Activated B cell treated with CpG ODN at 0.5 μM for 24 hours (primary cell): ENCODE measurements around the gene CTCF. TPM values are rescaled to one million over a fixed set of nuclear protein-coding genes. Genes with fewer than 3 reads are reported as not detected.

Experiments used
- ATAC-seq: fragments of 200-7000 bp; cut with Tn5 transposase; one replicate; pipeline ENCODE4 v1.10.0; 2021; ENCODE audit warnings: low read depth, mild to moderate bottlenecking, moderate library complexity
- CTCF ChIA-PET: fragments of 350-600 bp; sonication (Branson Sonifier 250); formaldehyde crosslinking; loops from one replicate; lab custom pipeline; 2021; ENCODE audit warnings: antibody characterized with exemption; lab: Charles Lee
- POLR2A ChIA-PET: fragments of 350-600 bp; sonication (Branson Sonifier 250); formaldehyde crosslinking; loops from one replicate; lab custom pipeline; 2021; ENCODE audit warnings: antibody characterized with exemption; lab: Charles Lee
- DNase-seq: peaks from one replicate; pipeline ENCODE4 v3.0.0; 2022
- H3K27ac Mint-ChIP-seq: one replicate; pipeline ENCODE4 v1.8.0; 2020; ENCODE audit warnings: mixed read lengths
- H3K27me3 Mint-ChIP-seq: one replicate; pipeline ENCODE4 v1.8.0; 2021; ENCODE audit warnings: mixed read lengths
- H3K36me3 Mint-ChIP-seq: one replicate; pipeline ENCODE4 v1.8.0; 2021; ENCODE audit warnings: low read depth, mixed read lengths
- H3K4me1 Mint-ChIP-seq: one replicate; pipeline ENCODE4 v1.8.0; 2021; ENCODE audit warnings: mixed read lengths
- H3K4me3 Mint-ChIP-seq: one replicate; pipeline ENCODE4 v1.8.0; 2020; ENCODE audit warnings: mild to moderate bottlenecking, mixed read lengths
- H3K9me3 Mint-ChIP-seq: one replicate; pipeline ENCODE4 v1.8.0; 2020; ENCODE audit warnings: mixed read lengths
- intact Hi-C: fragments of 100-400 bp; cut with micrococcal nuclease; formaldehyde crosslinking; loops from one replicate; pipeline ENCODE4 v1.15.1; 2024
- total RNA-seq: library from RNA; stranded (reverse); gene quantifications from 2 replicates; pipeline ENCODE4 v1.2.3, GENCODE V29; 2022
- TF ChIP-seq, protein P1 (sequence below): fragments of 200-600 bp; IDR thresholded peaks from one replicate; pipeline ENCODE4 v1.8.0; 2022; ENCODE audit warnings: antibody characterized with exemption, mild to moderate bottlenecking

Gene CTCF
- total RNA-seq, 1 donor from 2014 or later = 59.6 TPM

DNA sequence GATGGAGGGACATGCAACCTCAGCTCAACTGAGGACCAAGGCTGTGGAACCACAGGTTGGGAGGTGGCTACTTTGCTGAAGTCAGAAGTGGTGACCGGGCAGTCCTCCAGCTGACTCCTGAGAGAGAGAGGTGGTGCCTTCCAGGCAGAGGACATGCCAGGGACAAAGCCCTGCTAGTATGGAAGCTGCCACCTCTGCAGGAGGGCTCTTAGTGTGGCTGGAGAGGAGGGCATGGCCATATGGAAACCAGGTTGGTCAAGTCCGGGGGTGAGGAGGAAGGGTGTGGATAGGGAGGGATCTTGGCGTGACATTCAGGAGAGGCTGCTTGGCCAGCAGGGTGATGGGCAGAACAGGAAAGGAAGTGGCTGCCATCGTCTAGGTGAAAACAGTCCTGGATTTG is 110.0 kb downstream of the CTCF start:
- ChIA-PET POLR2A (interaction anchor here (0.6 to 1.5 kb wide), 4 partner anchors 12 to 263 kb away, joined by 3 to 9 read pairs (median 4); partner anchors contain the start of gene ACD), CTCF (interaction anchor here (0.7 to 2.2 kb wide), 24 partner anchors 10 to 556 kb away, joined by 3 to 12 read pairs (median 4); partner anchors contain the start of gene ATP6V0D1)
- no peak overlapping the region for H3K4me3 Mint-ChIP-seq
- DNase-seq (no peak), ATAC-seq (no peak)
- no peak overlapping the region for H3K27ac Mint-ChIP-seq
- intact Hi-C loops = loop anchor here (1.0 to 2.0 kb wide), 5 partner anchors 46 to 368 kb away; partner anchors contain the start of gene GFOD2
- H3K9me3 Mint-ChIP-seq = no peaks in the 10 kb centered on the region
- peaks cover 8% of the 10 kb centered on the region for H3K36me3 Mint-ChIP-seq
- H3K27me3 Mint-ChIP-seq = no peaks in the 10 kb centered on the region
- TF ChIP-seq, protein P1, sequence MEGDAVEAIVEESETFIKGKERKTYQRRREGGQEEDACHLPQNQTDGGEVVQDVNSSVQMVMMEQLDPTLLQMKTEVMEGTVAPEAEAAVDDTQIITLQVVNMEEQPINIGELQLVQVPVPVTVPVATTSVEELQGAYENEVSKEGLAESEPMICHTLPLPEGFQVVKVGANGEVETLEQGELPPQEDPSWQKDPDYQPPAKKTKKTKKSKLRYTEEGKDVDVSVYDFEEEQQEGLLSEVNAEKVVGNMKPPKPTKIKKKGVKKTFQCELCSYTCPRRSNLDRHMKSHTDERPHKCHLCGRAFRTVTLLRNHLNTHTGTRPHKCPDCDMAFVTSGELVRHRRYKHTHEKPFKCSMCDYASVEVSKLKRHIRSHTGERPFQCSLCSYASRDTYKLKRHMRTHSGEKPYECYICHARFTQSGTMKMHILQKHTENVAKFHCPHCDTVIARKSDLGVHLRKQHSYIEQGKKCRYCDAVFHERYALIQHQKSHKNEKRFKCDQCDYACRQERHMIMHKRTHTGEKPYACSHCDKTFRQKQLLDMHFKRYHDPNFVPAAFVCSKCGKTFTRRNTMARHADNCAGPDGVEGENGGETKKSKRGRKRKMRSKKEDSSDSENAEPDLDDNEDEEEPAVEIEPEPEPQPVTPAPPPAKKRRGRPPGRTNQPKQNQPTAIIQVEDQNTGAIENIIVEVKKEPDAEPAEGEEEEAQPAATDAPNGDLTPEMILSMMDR = no peak
- H3K4me1 Mint-ChIP-seq = peaks cover 46% of the 10 kb centered on the region

DNA sequence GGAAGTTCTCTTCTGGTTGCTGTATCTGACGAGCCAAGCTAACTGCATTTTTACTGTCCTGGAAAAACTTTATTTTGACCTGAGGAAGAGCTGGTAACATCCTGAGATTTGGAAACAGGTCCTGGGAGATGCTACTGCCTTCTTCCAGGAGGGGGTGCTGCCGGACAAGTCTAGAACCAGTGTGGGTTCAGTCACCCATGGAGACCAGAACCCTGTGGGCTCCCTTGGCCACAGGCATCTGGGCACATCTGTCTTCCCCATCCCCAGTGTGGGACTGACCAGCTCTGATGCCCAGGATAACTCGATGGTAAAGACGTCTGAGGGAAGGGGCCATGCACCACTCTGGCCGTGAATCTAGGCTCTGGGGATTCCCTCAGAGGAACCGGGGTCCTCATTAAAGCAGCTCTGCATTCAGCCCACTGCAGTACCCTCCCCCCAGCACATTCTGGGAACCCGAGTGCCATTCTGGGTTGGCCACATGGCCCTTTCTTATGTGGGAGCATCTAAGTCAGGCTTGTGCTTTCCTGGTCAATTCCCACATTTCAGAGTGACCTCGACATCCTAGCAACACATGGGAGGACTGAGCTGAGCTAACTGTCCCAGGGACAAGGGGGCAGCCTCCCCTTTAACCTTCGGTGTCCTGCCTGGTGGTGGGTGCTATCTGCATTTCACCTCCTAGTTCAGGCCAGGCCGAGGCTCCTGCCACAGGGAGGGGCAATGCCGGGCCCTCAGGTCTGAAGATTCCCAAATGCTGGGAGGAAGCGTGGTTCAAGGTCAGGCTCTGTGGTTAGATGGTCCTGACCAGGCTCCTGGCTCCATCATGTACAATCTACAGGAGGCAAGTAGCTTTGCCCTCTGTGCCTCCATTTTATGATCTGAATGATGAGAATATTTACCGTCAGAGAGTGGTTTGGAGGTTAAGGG is 110.7 kb downstream of the CTCF start:
- ChIA-PET CTCF (interaction anchor here (0.7 to 2.2 kb wide), 24 partner anchors 10 to 555 kb away, joined by 3 to 12 read pairs (median 4); partner anchors contain the start of gene ATP6V0D1), POLR2A (interaction anchor here (0.9 to 1.5 kb wide), 3 partner anchors 131 to 262 kb away, joined by 3 to 9 read pairs (median 4); no protein-coding TSS in a partner anchor)
- ATAC-seq (peak; percentile 42), DNase-seq (no peak)
- H3K4me1 Mint-ChIP-seq = peaks cover 42% of the 10 kb centered on the region
- TF ChIP-seq, protein P1 = no peak
- H3K4me3 Mint-ChIP-seq = no peak overlapping the region
- intact Hi-C loops = loop anchor here (1.0 to 2.0 kb wide), 5 partner anchors 46 to 367 kb away; partner anchors contain the start of gene GFOD2
- no peaks in the 10 kb centered on the region for H3K9me3 Mint-ChIP-seq
- H3K27ac Mint-ChIP-seq = peak overlapping the region; percentile 3
- no peaks in the 10 kb centered on the region for H3K27me3 Mint-ChIP-seq
- H3K36me3 Mint-ChIP-seq = peaks cover 14% of the 10 kb centered on the region

DNA sequence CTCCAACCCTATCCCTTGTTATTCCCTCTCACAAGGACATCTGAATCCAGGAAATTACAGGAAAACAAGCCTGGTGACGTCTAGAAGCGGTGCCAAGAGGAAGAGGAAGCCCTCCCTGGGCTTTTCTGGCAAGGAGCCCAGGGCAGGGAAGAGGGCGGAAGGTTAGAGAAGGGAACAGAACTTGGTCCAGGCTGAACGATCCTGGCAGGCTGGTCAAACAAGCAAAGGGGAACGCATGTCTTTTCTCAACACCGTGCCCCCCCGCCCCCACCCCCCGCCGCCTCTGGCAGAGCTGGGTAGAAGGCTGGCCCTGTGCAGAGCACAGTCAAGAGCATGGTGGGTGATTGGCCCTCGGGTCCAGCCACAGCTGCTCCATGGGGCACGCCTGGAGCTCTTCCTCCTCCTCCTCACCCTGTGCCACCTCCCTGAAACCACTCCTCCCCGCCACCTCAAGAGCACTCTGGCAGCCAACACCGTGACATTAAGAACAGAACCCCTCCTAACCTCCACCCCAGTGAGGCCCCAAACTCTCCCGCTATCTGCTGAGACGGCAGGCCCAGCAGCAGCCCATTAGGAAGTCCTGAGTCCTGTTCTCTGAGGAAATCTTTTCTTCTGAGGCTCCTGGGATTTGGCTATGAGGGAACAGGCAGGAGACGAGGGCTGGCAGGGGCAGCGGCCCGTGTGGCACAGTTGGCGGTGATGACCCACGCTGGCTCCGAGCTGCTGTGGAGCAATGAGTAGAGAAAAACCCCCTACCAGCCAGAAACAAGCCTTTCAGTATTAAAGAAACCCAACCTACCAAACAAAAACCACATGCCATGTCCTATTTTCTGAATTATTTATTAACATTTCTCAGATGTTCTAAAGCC is 111.6 kb downstream of the CTCF start:
- TF ChIP-seq, protein P1 = no peak
- ATAC-seq (no peak), DNase-seq (no peak)
- Mint-ChIP-seq H3K4me1 (peaks cover 34% of the 10 kb centered on the region), H3K27ac (peak overlapping the region; percentile 56), H3K27me3 (no peaks in the 10 kb centered on the region), H3K4me3 (no peak overlapping the region), H3K9me3 (no peaks in the 10 kb centered on the region), H3K36me3 (peaks cover 14% of the 10 kb centered on the region)
- intact Hi-C loops = loop anchor here (2.0 kb wide), 1 partner anchor 45 kb away; the partner anchor contains the start of gene GFOD2
- CTCF ChIA-PET = interaction anchor here (1.5 to 2.2 kb wide), 4 partner anchors 127 to 554 kb away, joined by 5 to 9 read pairs (median 6); no protein-coding TSS in a partner anchor
- POLR2A ChIA-PET = interaction anchor here (0.5 to 1.2 kb wide), 4 partner anchors 44 to 195 kb away, joined by 3 to 11 read pairs (median 5); no protein-coding TSS in a partner anchor

DNA sequence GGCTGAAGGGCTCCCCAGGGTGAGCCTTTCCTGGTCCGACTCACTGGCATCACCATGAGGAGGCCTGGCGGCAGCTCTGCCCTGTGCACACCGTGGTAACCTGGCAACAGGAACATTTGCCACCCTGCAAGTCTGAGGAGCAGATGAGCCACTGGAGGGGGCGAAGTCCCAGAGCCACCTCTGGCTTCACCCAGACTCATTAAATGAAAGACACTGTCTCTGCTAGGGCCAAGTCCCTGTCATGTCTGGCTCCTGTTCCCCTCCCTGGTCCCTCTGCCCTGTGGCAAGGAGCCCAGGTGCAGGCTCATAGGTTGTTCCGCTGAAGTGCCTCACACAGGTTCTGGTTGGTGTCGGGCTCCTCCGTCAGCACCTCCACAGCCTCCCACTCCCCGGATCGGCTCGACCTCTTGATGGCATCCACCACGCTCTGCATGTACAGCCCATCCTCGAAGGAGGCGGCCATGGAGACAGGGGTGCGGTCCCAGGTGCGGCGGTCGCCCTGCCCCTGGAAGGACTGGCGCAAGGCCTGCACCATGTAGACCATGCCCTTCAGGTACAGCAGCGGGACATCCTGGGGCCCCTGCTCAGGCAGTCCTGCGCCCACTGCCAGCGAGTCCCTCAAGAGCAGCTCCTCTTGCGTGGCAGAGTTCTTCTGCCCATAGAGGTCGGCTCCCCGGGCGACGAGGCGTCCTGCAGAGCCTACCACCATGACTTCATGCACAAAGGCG is 112.7 kb downstream of the CTCF start:
- ChIA-PET CTCF (no interaction called here), POLR2A (interaction anchor here (0.6 to 1.2 kb wide), 2 partner anchors 43 to 194 kb away, joined by 3 read pairs; no protein-coding TSS in a partner anchor)
- Mint-ChIP-seq H3K4me3 (no peak overlapping the region), H3K9me3 (no peaks in the 10 kb centered on the region), H3K36me3 (peaks cover 14% of the 10 kb centered on the region), H3K4me1 (peaks cover 23% of the 10 kb centered on the region), H3K27ac (peak overlapping the region; percentile 14), H3K27me3 (no peaks in the 10 kb centered on the region)
- intact Hi-C loops = no loop called here
- no peak for DNase-seq
- TF ChIP-seq, protein P1 = no peak
- ATAC-seq = no peak
